ENCODE results near the gene TANC1.

Gene TANC1

DNA sequence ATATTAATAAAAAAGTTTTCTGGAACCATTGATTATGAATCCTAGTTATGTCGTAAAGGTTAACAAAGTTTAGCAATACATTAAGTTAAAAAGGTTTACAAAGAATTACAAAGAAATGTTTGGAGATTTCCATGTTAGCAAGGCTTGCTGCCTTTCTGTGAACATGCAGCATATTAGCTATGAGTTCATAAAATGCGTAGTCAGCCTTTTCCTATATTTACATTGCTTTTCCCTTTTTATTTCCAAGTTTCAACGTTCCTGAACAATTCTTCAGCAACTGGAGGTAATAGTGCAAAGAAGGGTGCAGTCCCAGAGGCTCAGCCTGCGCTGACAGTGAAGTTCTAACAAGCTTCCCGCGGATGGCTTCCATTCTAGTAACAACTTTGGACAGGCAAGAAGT lies 266.4 kb downstream of the TANC1 start:
- DNase-seq, result no peak

GRCh38 chr2:159243529-159243928 lies 275.1 kb downstream of the TANC1 start:
- no peak for DNase-seq

- no peak for DNase-seq
These were observed 278.0 kb downstream of the TANC1 start for GRCh38 chr2:159246325-159246988.

- DNase-seq, result no peak
These were observed 281.7 kb downstream of the TANC1 start for GRCh38 chr2:159249990-159250715.

- no peak for DNase-seq
These were observed 283.1 kb downstream of the TANC1 start for GRCh38 chr2:159251296-159252173.

GRCh38 chr2:159252905-159253304 lies 284.5 kb downstream of the TANC1 start:
- DNase-seq, result no peak

GRCh38 chr2:159256159-159256558 lies 287.7 kb downstream of the TANC1 start:
- no peak for DNase-seq

DNA sequence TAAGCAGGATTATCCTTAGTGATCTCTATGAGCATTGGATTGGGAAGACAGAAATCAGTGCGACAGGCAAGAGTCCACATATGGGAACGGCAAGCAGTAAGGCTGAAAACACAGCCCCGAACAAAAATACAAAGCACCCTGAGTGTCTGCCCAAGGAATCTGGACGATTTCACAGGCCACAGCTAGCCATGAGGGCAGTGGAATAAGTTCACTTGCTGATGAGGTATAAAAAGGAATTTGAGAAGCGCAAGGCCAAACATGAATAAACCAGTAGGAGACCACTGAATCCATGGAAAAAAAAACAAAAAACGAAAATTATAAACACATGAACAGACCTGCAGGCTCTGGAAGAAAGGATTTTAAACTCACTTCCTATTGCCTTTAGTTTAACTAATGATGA lies 293.8 kb downstream of the TANC1 start:
- DNase-seq, result no peak

DNA sequence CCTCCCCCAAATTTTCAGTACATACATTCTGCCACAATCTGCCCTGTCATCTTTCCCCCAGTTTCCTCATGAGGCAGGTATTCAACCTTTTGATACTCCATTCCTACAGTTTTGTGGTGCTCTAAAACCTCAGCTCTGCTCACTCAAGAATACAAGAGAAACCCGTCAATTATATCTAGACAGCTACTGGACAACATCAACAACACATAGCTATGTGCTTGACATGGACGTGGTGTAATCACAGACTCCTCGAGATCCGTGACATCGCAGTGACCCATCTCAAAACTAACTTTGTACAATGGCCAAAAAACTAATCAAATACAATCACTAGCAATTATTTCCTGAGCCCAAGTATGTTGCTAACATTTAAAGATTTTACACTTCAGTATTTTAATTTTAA lies 294.5 kb downstream of the TANC1 start:
- DNase-seq, result no peak

DNA sequence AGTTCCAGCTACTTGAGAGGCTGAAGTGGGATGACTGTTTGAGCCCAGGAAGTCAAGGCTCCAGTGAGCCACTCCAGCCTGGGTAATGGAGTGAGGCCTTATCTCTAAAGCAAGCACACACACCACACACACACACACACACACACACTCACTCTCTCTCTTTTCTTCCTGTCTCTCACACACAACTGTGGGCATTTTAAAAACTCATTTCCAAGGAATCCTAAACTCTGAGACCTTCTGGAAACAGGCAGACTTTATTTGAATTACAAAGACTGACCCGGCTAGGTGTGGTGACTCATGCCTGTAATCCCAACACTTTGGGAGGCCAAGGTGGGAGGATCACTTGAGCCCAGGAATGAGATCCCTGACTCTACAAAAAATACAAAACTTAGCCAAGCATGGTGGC lies 296.7 kb downstream of the TANC1 start:
- DNase-seq, result no peak

- no peak for DNase-seq
These were observed 298.1 kb downstream of the TANC1 start for GRCh38 chr2:159266554-159266953.

DNA sequence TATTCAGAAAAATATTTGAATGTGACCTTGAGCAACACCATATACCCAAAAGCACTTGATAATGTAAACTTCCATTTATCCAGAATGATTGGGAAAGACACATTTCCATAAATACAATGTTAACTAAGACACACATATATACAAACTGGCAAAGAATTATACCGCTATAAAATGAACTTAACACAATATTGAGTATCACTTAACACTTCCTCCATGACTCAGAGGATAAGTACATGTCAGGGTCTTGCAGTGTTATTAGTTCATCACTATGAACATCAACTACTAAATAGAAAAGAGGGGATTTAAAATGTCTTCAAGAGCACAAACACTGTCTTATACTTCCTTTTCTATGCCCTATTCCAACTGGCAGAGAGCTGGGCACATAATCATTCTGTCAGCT lies 299.5 kb downstream of the TANC1 start:
- no peak for DNase-seq

- no peak for DNase-seq
These were observed 302.4 kb downstream of the TANC1 start for GRCh38 chr2:159270744-159271379.

- no peak for DNase-seq
These were observed 303.7 kb downstream of the TANC1 start for GRCh38 chr2:159272156-159272555.

GRCh38 chr2:159275111-159275510 lies 306.7 kb downstream of the TANC1 start:
- DNase-seq, result no peak

GRCh38 chr2:159279700-159280099 lies 311.3 kb downstream of the TANC1 start:
- DNase-seq, result no peak

DNA sequence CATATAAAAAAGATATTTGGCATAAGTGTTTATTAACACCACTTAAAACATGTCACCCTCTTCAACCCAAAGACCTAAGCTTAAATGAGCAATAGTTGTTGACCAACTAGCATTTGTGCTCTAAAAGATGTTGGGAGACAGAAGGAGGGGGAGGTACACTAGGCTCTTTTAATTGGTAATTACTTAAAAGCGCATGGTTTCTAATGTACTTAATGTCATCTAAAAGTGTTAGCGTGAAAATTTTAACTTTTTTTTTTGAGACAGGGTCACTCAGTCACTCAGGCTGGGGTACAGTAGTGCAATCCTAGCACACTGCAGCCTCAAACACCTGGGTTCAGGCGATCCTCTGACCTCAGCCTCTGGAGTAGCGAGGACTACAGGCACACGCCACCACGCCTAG lies 312.6 kb downstream of the TANC1 start:
- DNase-seq, result no peak
